ENCODE data around the gene NXF2B.
"Not testable (repeated sequence)": the region's sequence is repeated elsewhere in the genome, so short reads cannot be mapped to it uniquely, and the experiment has no call there.

DNA sequence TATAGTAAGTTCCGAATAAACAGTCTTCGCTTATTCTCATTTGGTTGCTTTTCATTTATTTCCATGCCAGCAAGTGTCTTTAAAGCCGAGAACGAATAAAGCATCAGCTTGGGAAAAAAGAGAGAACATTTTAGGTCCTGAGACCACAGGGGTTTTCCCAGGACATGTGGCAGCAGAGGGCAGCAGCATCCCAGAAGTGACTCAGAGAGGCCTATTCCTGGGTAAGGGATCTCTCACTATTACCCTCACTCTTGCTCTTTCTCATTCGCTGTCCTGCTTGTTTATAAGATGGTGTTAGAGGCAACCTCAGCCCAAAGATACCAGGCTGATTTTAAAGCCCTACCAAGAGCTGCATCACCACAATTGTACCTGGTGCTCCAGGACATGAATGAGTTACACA is 39.0 kb upstream of the NXF2B start:
- not testable (repeated sequence) for TF ChIP-seq SP1 (IDR thresholded peaks at IDR 0.05); FOXM1 (IDR thresholded peaks at IDR 0.05; ENCODE audit: borderline replicate concordance); ZNF384 (IDR thresholded peaks at IDR 0.05); BHLHE40 (IDR thresholded peaks at IDR 0.05; ENCODE audit: borderline replicate concordance); TARDBP (IDR thresholded peaks at IDR 0.05); FOXA1 (IDR thresholded peaks at IDR 0.05)
